ENCODE data around the gene AGPAT2.

Gene AGPAT2

DNA sequence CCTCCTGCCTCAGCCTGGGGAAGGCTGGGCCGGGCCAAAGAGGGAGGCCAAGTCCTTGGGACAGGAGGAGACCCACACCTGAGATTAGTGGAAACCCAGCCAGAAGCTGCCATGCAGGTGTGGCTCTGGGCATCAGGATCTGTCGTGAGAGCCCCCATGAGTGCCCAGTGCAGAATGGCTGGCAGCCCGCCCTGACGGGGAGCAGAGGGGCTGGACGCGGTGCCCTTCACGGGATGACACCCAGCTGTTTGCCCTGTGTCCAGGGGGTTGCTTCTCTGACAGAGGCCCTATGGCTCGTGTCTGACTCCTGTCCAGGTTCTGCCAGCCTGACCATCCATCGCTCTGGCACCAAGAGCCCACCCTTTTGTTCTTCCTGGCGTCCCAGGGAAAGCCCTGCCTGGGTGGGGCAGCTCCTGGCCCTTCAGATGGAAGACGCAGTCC is 33.7 kb upstream of the AGPAT2 start:
- no peak overlapping the region for H3K4me3 ChIP-seq (ENCODE audit: low read depth, low read length)
- DNase-seq (ENCODE audit: low read depth), result no peak
- TF ChIP-seq, protein P1, sequence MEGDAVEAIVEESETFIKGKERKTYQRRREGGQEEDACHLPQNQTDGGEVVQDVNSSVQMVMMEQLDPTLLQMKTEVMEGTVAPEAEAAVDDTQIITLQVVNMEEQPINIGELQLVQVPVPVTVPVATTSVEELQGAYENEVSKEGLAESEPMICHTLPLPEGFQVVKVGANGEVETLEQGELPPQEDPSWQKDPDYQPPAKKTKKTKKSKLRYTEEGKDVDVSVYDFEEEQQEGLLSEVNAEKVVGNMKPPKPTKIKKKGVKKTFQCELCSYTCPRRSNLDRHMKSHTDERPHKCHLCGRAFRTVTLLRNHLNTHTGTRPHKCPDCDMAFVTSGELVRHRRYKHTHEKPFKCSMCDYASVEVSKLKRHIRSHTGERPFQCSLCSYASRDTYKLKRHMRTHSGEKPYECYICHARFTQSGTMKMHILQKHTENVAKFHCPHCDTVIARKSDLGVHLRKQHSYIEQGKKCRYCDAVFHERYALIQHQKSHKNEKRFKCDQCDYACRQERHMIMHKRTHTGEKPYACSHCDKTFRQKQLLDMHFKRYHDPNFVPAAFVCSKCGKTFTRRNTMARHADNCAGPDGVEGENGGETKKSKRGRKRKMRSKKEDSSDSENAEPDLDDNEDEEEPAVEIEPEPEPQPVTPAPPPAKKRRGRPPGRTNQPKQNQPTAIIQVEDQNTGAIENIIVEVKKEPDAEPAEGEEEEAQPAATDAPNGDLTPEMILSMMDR (IDR thresholded peaks at IDR 0.05; ENCODE audit: control insufficient read depth, extremely low read depth, insufficient read depth), result no peak

GRCh38 chr9:136720251-136720897 is 33.1 kb upstream of the AGPAT2 start:
- DNase-seq (ENCODE audit: low read depth), result no peak
- H3K4me3 ChIP-seq (ENCODE audit: low read depth, low read length), result no peak overlapping the region

DNA sequence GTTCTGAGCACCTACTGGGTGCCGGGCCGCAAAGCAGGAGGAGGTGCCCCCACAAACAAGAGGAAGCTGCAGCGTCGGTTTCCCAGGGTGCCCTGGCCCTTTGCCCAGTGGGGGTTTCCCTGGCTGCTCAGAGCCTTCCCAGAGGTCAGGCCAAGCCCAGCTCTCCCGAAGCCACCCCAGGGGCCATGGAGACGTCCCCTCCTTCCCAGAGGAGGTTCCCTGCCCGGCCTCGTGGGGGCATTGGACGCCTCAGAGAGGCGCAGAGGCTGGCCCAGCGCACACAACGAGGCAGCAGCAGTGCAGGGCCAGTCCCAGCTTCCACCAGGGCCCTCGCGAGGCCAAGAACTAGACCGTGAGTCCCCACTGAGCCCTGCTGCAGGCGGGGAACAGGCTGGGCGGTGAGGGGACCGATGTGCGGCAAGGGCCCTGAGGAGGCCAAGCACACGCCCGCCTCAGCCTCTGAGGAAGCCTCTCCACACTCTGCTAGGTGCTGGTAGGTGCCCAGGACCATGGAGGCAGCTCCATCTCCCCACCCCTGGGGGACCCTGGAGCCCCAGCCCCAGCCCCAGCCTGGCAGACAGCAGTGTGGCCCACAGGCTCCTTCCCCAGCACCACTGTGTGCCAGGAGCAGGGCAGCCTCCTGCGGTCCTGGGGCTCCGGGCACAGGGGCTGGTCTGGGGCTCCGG is 32.1 kb upstream of the AGPAT2 start:
- no peak for DNase-seq (ENCODE audit: low read depth)
- TF ChIP-seq, protein P1 (IDR thresholded peaks at IDR 0.05; ENCODE audit: control insufficient read depth, extremely low read depth, insufficient read depth), result no peak
- no peak overlapping the region for H3K4me3 ChIP-seq (ENCODE audit: low read depth, low read length)

More at GRCh38 chr9:136720251-136720897, 33.1 kb upstream of the AGPAT2 start:
- TF ChIP-seq, protein P1 (IDR thresholded peaks at IDR 0.05; ENCODE audit: control insufficient read depth, extremely low read depth, insufficient read depth), result no peak

- TF ChIP-seq, protein P1 (IDR thresholded peaks at IDR 0.05; ENCODE audit: control insufficient read depth, extremely low read depth, insufficient read depth), result no peak
- no peak overlapping the region for H3K4me3 ChIP-seq (ENCODE audit: low read depth, low read length)
- no peak for DNase-seq (ENCODE audit: low read depth)
Observed at GRCh38 chr9:136718345-136719194, 31.3 kb upstream of the AGPAT2 start.

DNA sequence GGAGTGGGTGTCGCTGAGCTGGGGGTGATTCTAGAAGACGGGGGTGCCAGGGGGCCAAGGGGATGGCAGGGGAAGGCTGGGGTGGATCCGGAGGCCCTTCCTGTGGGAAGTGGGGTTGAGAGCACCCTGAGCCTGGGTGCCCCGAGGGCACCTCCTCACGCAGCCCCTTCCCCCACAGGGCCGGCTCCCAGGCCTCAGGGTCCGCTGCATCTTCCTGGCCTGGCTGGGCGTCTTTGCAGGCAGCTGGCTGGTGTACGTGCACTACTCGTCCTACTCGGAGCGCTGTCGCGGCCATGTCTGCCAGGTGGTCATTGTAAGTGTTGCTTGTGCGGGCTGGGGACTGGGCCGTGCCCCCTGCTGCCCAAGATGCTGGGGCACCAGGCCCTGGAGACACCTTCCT is 30.1 kb upstream of the AGPAT2 start:
- TF ChIP-seq, protein P1 (IDR thresholded peaks at IDR 0.05; ENCODE audit: control insufficient read depth, extremely low read depth, insufficient read depth), result no peak
- H3K4me3 ChIP-seq (ENCODE audit: low read depth, low read length), result no peak overlapping the region
- DNase-seq (ENCODE audit: low read depth), result no peak

- TF ChIP-seq, protein P1 (IDR thresholded peaks at IDR 0.05; ENCODE audit: control insufficient read depth, extremely low read depth, insufficient read depth), result no peak
- no peak for DNase-seq (ENCODE audit: low read depth)
- H3K4me3 ChIP-seq (ENCODE audit: low read depth, low read length), result no peak overlapping the region
Observed at GRCh38 chr9:136714893-136715274, 27.6 kb upstream of the AGPAT2 start.
